HCT116 (cell line): ENCODE data around the gene APOB. TPM values are rescaled to one million over a fixed set of nuclear protein-coding genes. Genes with fewer than 3 reads are reported as not detected.

Experiments
- ATAC-seq: fragments of 200-7000 bp; cut with Tn5 transposase; 2 replicates; pipeline ENCODE4 v1.9.1; 2020; ENCODE audit warnings: mild to moderate bottlenecking, moderate library complexity
- BruUV-seq: library from RNA; stranded (reverse); fragments of 400-500 nt; replicated peaks from 2 replicates; lab custom pipeline; 2021; lab: Mats Ljungman, UMichigan
- CTCF ChIA-PET: fragments of 300-600 bp; sonication (Branson Sonifier 250); formaldehyde crosslinking; loops from one replicate; lab custom pipeline; 2021; ENCODE audit warnings: antibody characterized with exemption; lab: Charles Lee
- POLR2A ChIA-PET: fragments of 300-600, 350-600 bp; sonication (Branson Sonifier 250); formaldehyde crosslinking; loops from one replicate; lab custom pipeline; 2021; ENCODE audit warnings: antibody characterized with exemption; lab: Charles Lee
- RAD21 ChIA-PET, 2 experiments: fragments of 300-600 bp; sonication (Branson Sonifier 250); formaldehyde crosslinking; loops; one replicate each; lab custom pipeline; 2023; ENCODE audit warnings: low total read pairs in 2 of 2; ENCODE audit not compliant: uncharacterized antibody in 2 of 2, unreplicated experiment in 2 of 2, low non-redundant PET in 1 of 2; lab: Charles Lee
- DNase-seq: peaks from one replicate; pipeline ENCODE4 v3.0.0-alpha.2; 2010; ENCODE audit warnings: low read depth, low spot score
- H2AFZ ChIP-seq: fragments of 200-600 bp; shearing (Covaris generic), sonication (generic); 2 replicates; pipeline ENCODE4 v1.6.1; 2017; ENCODE audit warnings: low read depth, mixed run types, mixed read lengths, antibody characterized with exemption, low read length; ENCODE audit not compliant: poor library complexity, severe bottlenecking
- H3K27ac ChIP-seq: 2 replicates; pipeline ENCODE4 v1.5.1; 2012; ENCODE audit warnings: low read depth, low read length
- H3K27me3 ChIP-seq: fragments of 200-600 bp; sonication (generic); 2 replicates; pipeline ENCODE4 v1.6.1; 2016; ENCODE audit warnings: mixed run types, low read length, mixed read lengths; ENCODE audit not compliant: insufficient read depth
- H3K36me3 ChIP-seq, 2 experiments: fragments of 200-500 bp in 1 of 2; fragments of 200-600 bp in 1 of 2; sonication (Bioruptor generic) in 1 of 2; sonication (generic) in 1 of 2; 2 replicates each; pipeline versions ENCODE4 v1.5.1 to v1.6.1; 2014 to 2016; ENCODE audit warnings: low read length in 2 of 2, inconsistent platforms in 1 of 2, mixed read lengths in 1 of 2, mixed run types in 1 of 2; ENCODE audit not compliant: insufficient read depth in 2 of 2, control insufficient read depth in 1 of 2
- H3K4me1 ChIP-seq, 2 experiments: fragments of 200-600 bp in 1 of 2; sonication (generic) in 1 of 2; 2 replicates each; pipeline versions ENCODE4 v1.5.1 to v1.6.1; 2012 to 2017; ENCODE audit warnings: low read length in 2 of 2, inconsistent platforms in 1 of 2, mild to moderate bottlenecking in 1 of 2, mixed read lengths in 1 of 2, mixed run types in 1 of 2, moderate library complexity in 1 of 2; ENCODE audit not compliant: insufficient read depth in 2 of 2, control insufficient read depth in 1 of 2
- H3K4me2 ChIP-seq: fragments of 200-600 bp; sonication (generic); 2 replicates; pipeline ENCODE4 v1.6.1; 2017; ENCODE audit warnings: mixed run types, low read length, mixed read lengths
- H3K4me3 ChIP-seq, 2 experiments: fragments of 200-600 bp in 1 of 2; sonication (generic) in 1 of 2; replicated peaks in 1 of 2; 2 replicates each; pipeline ENCODE4 v1.5.1; 2011 to 2016; ENCODE audit warnings: low read length in 2 of 2, control low read depth in 1 of 2, low read depth in 1 of 2, mild to moderate bottlenecking in 1 of 2, mixed read lengths in 1 of 2, mixed run types in 1 of 2
- H3K79me2 ChIP-seq: fragments of 200-600 bp; sonication (generic); 2 replicates; pipeline ENCODE4 v1.6.1; 2017; ENCODE audit warnings: mild to moderate bottlenecking, mixed run types, low read length, moderate library complexity, mixed read lengths; ENCODE audit not compliant: insufficient read depth
- H3K9ac ChIP-seq: fragments of 200-600 bp; sonication (generic); 2 replicates; pipeline ENCODE4 v1.6.1; 2016; ENCODE audit warnings: low read length, mixed read lengths
- H3K9me2 ChIP-seq: fragments of 200-600 bp; sonication (generic), shearing (Covaris generic); 2 replicates; pipeline ENCODE4 v1.6.1; 2017; ENCODE audit warnings: mixed run types, mild to moderate bottlenecking, moderate library complexity; ENCODE audit not compliant: insufficient read depth
- H3K9me3 ChIP-seq, 2 experiments: fragments of 200-500 bp in 1 of 2; fragments of 200-600 bp in 1 of 2; sonication (Bioruptor generic) in 1 of 2; sonication (generic) in 1 of 2; 2 replicates each; pipeline ENCODE4 v1.6.1; 2014 to 2017; ENCODE audit warnings: low read length in 2 of 2, mixed read lengths in 2 of 2, inconsistent platforms in 1 of 2, low read depth in 1 of 2, mild to moderate bottlenecking in 1 of 2, mixed run types in 1 of 2, moderate library complexity in 1 of 2; ENCODE audit not compliant: control insufficient read depth in 1 of 2, insufficient read depth in 1 of 2
- H4K20me1 ChIP-seq: fragments of 200-600 bp; sonication (generic), shearing (Covaris generic); 2 replicates; pipeline ENCODE4 v1.6.1; 2017; ENCODE audit warnings: mixed run types, mild to moderate bottlenecking, moderate library complexity; ENCODE audit not compliant: insufficient read depth
- ATF3 ChIP-seq: IDR thresholded peaks from 2 replicates; pipeline ENCODE4 v1.6.1; 2012
- EGR1 ChIP-seq: IDR thresholded peaks from 2 replicates; pipeline ENCODE4 v1.6.1; 2012; ENCODE audit warnings: low read depth
- ELF1 ChIP-seq: IDR thresholded peaks from 2 replicates; pipeline ENCODE4 v1.6.1; 2012; ENCODE audit warnings: low read depth, borderline replicate concordance
- JUND ChIP-seq: IDR thresholded peaks from 2 replicates; pipeline ENCODE4 v1.6.1; 2012
- SIN3A ChIP-seq: IDR thresholded peaks from 2 replicates; pipeline ENCODE4 v1.6.1; 2012; ENCODE audit warnings: low read depth
- YY1 ChIP-seq: IDR thresholded peaks from 2 replicates; pipeline ENCODE4 v1.6.1; 2011; ENCODE audit warnings: low read length, low read depth, moderate library complexity, mild to moderate bottlenecking; ENCODE audit not compliant: insufficient replicate concordance; ENCODE audit errors: extremely low read depth
- ZNF274 ChIP-seq: fragments of 200-500 bp; sonication (Bioruptor generic); IDR thresholded peaks from 2 replicates; pipeline ENCODE4 v1.6.1; 2014; ENCODE audit warnings: mild to moderate bottlenecking, low read depth, low read length, inconsistent platforms
- intact Hi-C: fragments of 100-400 bp; cut with micrococcal nuclease; formaldehyde crosslinking; loops from 2 replicates; pipeline ENCODE4 v1.10.0; 2022
- total RNA-seq: library from RNA; stranded (reverse); gene quantifications from one replicate; pipeline ENCODE4 v1.2.1, GENCODE V29; 2021; ENCODE audit not compliant: unreplicated experiment
- TF ChIP-seq, protein P1 (sequence below): IDR thresholded peaks from 2 replicates; pipeline ENCODE4 v1.6.1; 2012; ENCODE audit warnings: low read depth

The APOB gene
- total RNA-seq, 1 experiment from 2014 or later: 1.6 TPM

GRCh38 chr2:21070341-21071257 lies 26.7 kb upstream of the APOB start:
- DNase-seq: no peak
- H4K20me1 ChIP-seq: no peaks in the 10 kb centered on the region
- H3K9ac ChIP-seq: no peak overlapping the region
- CTCF ChIA-PET: no interaction called here
- no peaks in the 10 kb centered on the region for H3K36me3 ChIP-seq
- no TSS peak for BruUV-seq
- ATAC-seq: no peak
- POLR2A ChIA-PET: no interaction called here
- H3K4me2 ChIP-seq: no peak overlapping the region
- intact Hi-C loops: no loop called here
- H2AFZ ChIP-seq: no peak overlapping the region
- H3K27ac ChIP-seq: no peak overlapping the region
- H3K27me3 ChIP-seq: peaks cover 10% of the 10 kb centered on the region; the same call in 1 of the 2 replicates
- no peaks in the 10 kb centered on the region for H3K9me2 ChIP-seq
- H3K4me1 ChIP-seq: no peaks in the 10 kb centered on the region
- no peak for TF ChIP-seq ATF3
- TF ChIP-seq YY1: no peak
- TF ChIP-seq ELF1: no peak
- no peak for TF ChIP-seq JUND
- no peak for TF ChIP-seq SIN3A
- TF ChIP-seq ZNF274: no peak
- no peak for TF ChIP-seq EGR1
- TF ChIP-seq, protein P1, sequence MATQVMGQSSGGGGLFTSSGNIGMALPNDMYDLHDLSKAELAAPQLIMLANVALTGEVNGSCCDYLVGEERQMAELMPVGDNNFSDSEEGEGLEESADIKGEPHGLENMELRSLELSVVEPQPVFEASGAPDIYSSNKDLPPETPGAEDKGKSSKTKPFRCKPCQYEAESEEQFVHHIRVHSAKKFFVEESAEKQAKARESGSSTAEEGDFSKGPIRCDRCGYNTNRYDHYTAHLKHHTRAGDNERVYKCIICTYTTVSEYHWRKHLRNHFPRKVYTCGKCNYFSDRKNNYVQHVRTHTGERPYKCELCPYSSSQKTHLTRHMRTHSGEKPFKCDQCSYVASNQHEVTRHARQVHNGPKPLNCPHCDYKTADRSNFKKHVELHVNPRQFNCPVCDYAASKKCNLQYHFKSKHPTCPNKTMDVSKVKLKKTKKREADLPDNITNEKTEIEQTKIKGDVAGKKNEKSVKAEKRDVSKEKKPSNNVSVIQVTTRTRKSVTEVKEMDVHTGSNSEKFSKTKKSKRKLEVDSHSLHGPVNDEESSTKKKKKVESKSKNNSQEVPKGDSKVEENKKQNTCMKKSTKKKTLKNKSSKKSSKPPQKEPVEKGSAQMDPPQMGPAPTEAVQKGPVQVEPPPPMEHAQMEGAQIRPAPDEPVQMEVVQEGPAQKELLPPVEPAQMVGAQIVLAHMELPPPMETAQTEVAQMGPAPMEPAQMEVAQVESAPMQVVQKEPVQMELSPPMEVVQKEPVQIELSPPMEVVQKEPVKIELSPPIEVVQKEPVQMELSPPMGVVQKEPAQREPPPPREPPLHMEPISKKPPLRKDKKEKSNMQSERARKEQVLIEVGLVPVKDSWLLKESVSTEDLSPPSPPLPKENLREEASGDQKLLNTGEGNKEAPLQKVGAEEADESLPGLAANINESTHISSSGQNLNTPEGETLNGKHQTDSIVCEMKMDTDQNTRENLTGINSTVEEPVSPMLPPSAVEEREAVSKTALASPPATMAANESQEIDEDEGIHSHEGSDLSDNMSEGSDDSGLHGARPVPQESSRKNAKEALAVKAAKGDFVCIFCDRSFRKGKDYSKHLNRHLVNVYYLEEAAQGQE: no peak
- TF ChIP-seq, all 23 proteins: peak for 0
- H3K79me2 ChIP-seq: no peaks in the 10 kb centered on the region
- no peaks in the 10 kb centered on the region for H3K9me3 ChIP-seq
- RAD21 ChIA-PET: no interaction called here
- no peak overlapping the region for H3K4me3 ChIP-seq
